IMR-90 (cell line): ENCODE results near the gene KLK11. TPM values are rescaled to one million over a fixed set of nuclear protein-coding genes. Genes with fewer than 3 reads are reported as not detected.

Source experiments
- ATAC-seq: fragments of 200-7000 bp; cut with Tn5 transposase; 2 replicates; pipeline ENCODE4 v1.9.1; 2020; ENCODE audit warnings: low read depth, mild to moderate bottlenecking, moderate library complexity
- BruUV-seq: library from RNA; stranded (reverse); fragments of 400-500 nt; replicated peaks from 2 replicates; lab custom pipeline; 2021; lab: Mats Ljungman, UMichigan
- CTCF ChIA-PET: fragments of 300-600 bp; formaldehyde crosslinking; extraction: SDS; loops from one replicate; lab custom pipeline; 2021; ENCODE audit warnings: antibody characterized with exemption; lab: Yijun Ruan, JAX
- POLR2A ChIA-PET: fragments of 300-600 bp; sonication (Branson Sonifier 250); formaldehyde crosslinking; loops from one replicate; lab custom pipeline; 2022; ENCODE audit warnings: antibody characterized with exemption; ENCODE audit not compliant: unreplicated experiment; lab: Charles Lee
- DNase-seq: peaks from one replicate; pipeline ENCODE4 v3.0.0; 2013
- H2AFZ ChIP-seq: replicated peaks from 2 replicates; pipeline ENCODE3; 2013; ENCODE audit warnings: low read length, mild to moderate bottlenecking; ENCODE audit not compliant: poor library complexity
- H2AK5ac ChIP-seq: 2 replicates; pipeline ENCODE4 v1.6.1; 2013; ENCODE audit warnings: low read depth, low read length, inconsistent platforms
- H2AK9ac ChIP-seq: replicated peaks from 2 replicates; pipeline ENCODE3; 2013; ENCODE audit warnings: mild to moderate bottlenecking, low read depth, low read length, moderate library complexity; ENCODE audit not compliant: poor library complexity
- H2BK120ac ChIP-seq: 2 replicates; pipeline ENCODE4 v1.6.1; 2013; ENCODE audit warnings: low read depth, low read length, inconsistent platforms
- H2BK15ac ChIP-seq: 3 replicates; pipeline ENCODE4 v1.6.1; 2013; ENCODE audit warnings: low read depth, low read length, inconsistent platforms
- H2BK20ac ChIP-seq: 2 replicates; pipeline ENCODE4 v1.6.1; 2013; ENCODE audit warnings: low read depth, mild to moderate bottlenecking, inconsistent platforms, low read length, moderate library complexity
- H2BK5ac ChIP-seq: 2 replicates; pipeline ENCODE4 v1.6.1; 2013; ENCODE audit warnings: mild to moderate bottlenecking, low read depth, low read length, inconsistent platforms; ENCODE audit not compliant: poor library complexity, severe bottlenecking
- H3K14ac ChIP-seq: replicated peaks from 2 replicates; pipeline ENCODE4 v1.6.1; 2013; ENCODE audit warnings: low read depth, low read length, inconsistent platforms
- H3K18ac ChIP-seq: 2 replicates; pipeline ENCODE4 v1.6.1; 2013; ENCODE audit warnings: low read depth, low read length, control low read depth
- H3K23ac ChIP-seq: 2 replicates; pipeline ENCODE4 v1.6.1; 2013; ENCODE audit warnings: low read depth, low read length, inconsistent platforms
- H3K27ac ChIP-seq: 2 replicates; pipeline ENCODE4 v1.5.1; 2013; ENCODE audit warnings: mild to moderate bottlenecking, control low read depth, low read length; ENCODE audit not compliant: insufficient read depth
- H3K27me3 ChIP-seq: 2 replicates; pipeline ENCODE4 v1.6.1; 2013; ENCODE audit warnings: low read length; ENCODE audit not compliant: control insufficient read depth, insufficient read depth
- H3K36me3 ChIP-seq: 2 replicates; pipeline ENCODE4 v1.6.1; 2013; ENCODE audit warnings: low read length, mixed read lengths; ENCODE audit not compliant: control insufficient read depth, insufficient read depth
- H3K4ac ChIP-seq: 2 replicates; pipeline ENCODE4 v1.6.1; 2013; ENCODE audit warnings: low read depth, low read length, inconsistent platforms
- H3K4me1 ChIP-seq: 2 replicates; pipeline ENCODE4 v1.6.1; 2013; ENCODE audit warnings: low read length, mixed read lengths; ENCODE audit not compliant: control insufficient read depth, insufficient read depth
- H3K4me2 ChIP-seq: 2 replicates; pipeline ENCODE4 v1.6.1; 2013; ENCODE audit warnings: low read depth, mild to moderate bottlenecking, control low read depth, low read length, moderate library complexity
- H3K4me3 ChIP-seq: 2 replicates; pipeline ENCODE4 v1.5.1; 2013; ENCODE audit warnings: low read depth, mild to moderate bottlenecking, control low read depth, low read length, moderate library complexity; ENCODE audit not compliant: insufficient read depth
- H3K56ac ChIP-seq: 2 replicates; pipeline ENCODE4 v1.6.1; 2013; ENCODE audit warnings: low read length, inconsistent platforms; ENCODE audit not compliant: insufficient read depth; ENCODE audit errors: extremely low read depth
- H3K79me1 ChIP-seq, 2 experiments: 2 replicates each; pipeline ENCODE4 v1.6.1; 2013; ENCODE audit warnings: low read length in 2 of 2, inconsistent platforms in 1 of 2, low read depth in 1 of 2
- H3K9ac ChIP-seq: 2 replicates; pipeline ENCODE4 v1.6.1; 2013; ENCODE audit warnings: low read depth, low read length, control low read depth
- H3K9me1 ChIP-seq: 2 replicates; pipeline ENCODE4 v1.6.1; 2013; ENCODE audit warnings: low read length, inconsistent platforms; ENCODE audit not compliant: insufficient read depth
- H3K9me3 ChIP-seq: 2 replicates; pipeline ENCODE4 v1.6.1; 2013; ENCODE audit warnings: low read length; ENCODE audit not compliant: control insufficient read depth, insufficient read depth
- H4K20me1 ChIP-seq: 2 replicates; pipeline ENCODE4 v1.6.1; 2013; ENCODE audit warnings: low read length, inconsistent platforms; ENCODE audit not compliant: insufficient read depth
- H4K5ac ChIP-seq: 2 replicates; pipeline ENCODE4 v1.6.1; 2013; ENCODE audit warnings: mild to moderate bottlenecking, low read depth, low read length, control low read depth
- H4K8ac ChIP-seq, 2 experiments: 2 replicates each; pipeline ENCODE4 v1.6.1; 2013; ENCODE audit warnings: low read depth in 2 of 2, low read length in 2 of 2, control low read depth in 1 of 2, inconsistent platforms in 1 of 2
- H4K91ac ChIP-seq: 2 replicates; pipeline ENCODE4 v1.6.1; 2013; ENCODE audit warnings: low read depth, low read length, inconsistent platforms; ENCODE audit not compliant: insufficient read depth
- BHLHE40 ChIP-seq: fragments of 150-350 bp; IDR thresholded peaks from 2 replicates; pipeline ENCODE4 v1.6.1; 2016; ENCODE audit warnings: mild to moderate bottlenecking, low read depth, low read length
- CEBPB ChIP-seq: IDR thresholded peaks from 2 replicates; pipeline ENCODE4 v1.6.1; 2012; ENCODE audit warnings: low read depth, low read length, improper control_type of control experiment
- CHD1 ChIP-seq: IDR thresholded peaks from 2 replicates; pipeline ENCODE4 v1.6.1; 2012; ENCODE audit warnings: low read depth, low read length, improper control_type of control experiment
- MAZ ChIP-seq: IDR thresholded peaks from 2 replicates; pipeline ENCODE4 v1.6.1; 2012; ENCODE audit warnings: low read depth, mild to moderate bottlenecking, low read length, improper control_type of control experiment, moderate library complexity, borderline replicate concordance
- RAD21 ChIP-seq: IDR thresholded peaks from 2 replicates; pipeline ENCODE4 v1.6.1; 2012; ENCODE audit warnings: low read length, improper control_type of control experiment
- RFX5 ChIP-seq: IDR thresholded peaks from 2 replicates; pipeline ENCODE4 v1.8.0; 2012; ENCODE audit warnings: low read depth, mild to moderate bottlenecking, low read length, moderate library complexity
- WGBS, 2 experiments: methylation state at CpG; one replicate each; pipeline versions ENCODE4 v1.1.5 to v1.1.7; 2013; ENCODE audit warnings: missing lambda C conversion rate in 2 of 2; ENCODE audit not compliant: insufficient read length in 1 of 2; ENCODE audit errors: extremely low coverage in 2 of 2; 5-methylcytosine and 5-hydroxymethylcytosine counted together
- dilution Hi-C: fragments of 300-500 bp; cut with HindIII; formaldehyde crosslinking; loops from one replicate; pipeline ENCODE4 v1.14.3; 2018; ENCODE audit warnings: low sequenced_read_pairs; ENCODE audit not compliant: unreplicated experiment
- in situ Hi-C: fragments of 300-500 bp; cut with MboI; formaldehyde crosslinking; loops from 3 replicates; pipeline ENCODE4 v1.14.3; 2019; ENCODE audit warnings: low sequenced_read_pairs, inconsistent platforms, mixed read lengths
- intact Hi-C: fragments of 100-400 bp; cut with micrococcal nuclease; formaldehyde crosslinking; loops from 2 replicates; pipeline ENCODE4 v1.10.0; 2022
- polyA plus RNA-seq, 3 experiments: library from polyadenylated mRNA; depleted of rRNA; stranded (reverse); fragments of >200 nt; gene quantifications; 2 replicates each; pipeline ENCODE4 v1.2.3, GENCODE V29; 2012; ENCODE audit warnings: low replicate concordance in 1 of 3
- total RNA-seq: library from RNA; depleted of rRNA; stranded (reverse); fragments of >200 nt; gene quantifications from 2 replicates; pipeline ENCODE4 v1.2.3, GENCODE V29; 2012

KLK11 gene
- total and polyA plus RNA-seq, 2 of the 4 experiments (the other 2 are of a cell fraction) = not detected

GRCh38 chr19:50983625-50984292, 42.7 kb downstream of the KLK11 start, which contains the start of gene KLK7:
Gene KLK7, minus strand, starts transcription at chr19:50983917. Its CDS starts 1,518 bp downstream, at chr19:50982399.
- in situ Hi-C loops = no loop called here
- Histone ChIP-seq H2BK120ac (no peak within 1 kb of the TSS), H4K20me1 (no peaks in the 10 kb centered on the region), H2AK9ac (no peak within 1 kb of the TSS), H3K4me2 (no peak within 1 kb of the TSS), H3K23ac (no peak within 1 kb of the TSS), H3K79me1 (no peaks in the 10 kb centered on the region), H3K36me3 (no peaks in the 10 kb centered on the region), H3K9ac (no peak within 1 kb of the TSS), H3K4ac (no peak within 1 kb of the TSS), H3K4me3 (no peak within 1 kb of the TSS), H3K27me3 (no peaks in the 10 kb centered on the region), H2AFZ (no peak within 1 kb of the TSS), H2AK5ac (no peak within 1 kb of the TSS), H4K91ac (no peak within 1 kb of the TSS), H2BK20ac (no peak within 1 kb of the TSS), H3K56ac (no peak within 1 kb of the TSS), H4K5ac (no peak within 1 kb of the TSS), H3K18ac (no peak within 1 kb of the TSS), H3K14ac (no peak within 1 kb of the TSS), H3K9me3 (no peaks in the 10 kb centered on the region), H3K9me1 (no peaks in the 10 kb centered on the region), H2BK5ac (no peak within 1 kb of the TSS), H3K4me1 (no peaks in the 10 kb centered on the region), H3K27ac (no peak within 1 kb of the TSS), H2BK15ac (no peak within 1 kb of the TSS), H4K8ac (no peak within 1 kb of the TSS)
- dilution Hi-C loops = no loop called here
- POLR2A ChIA-PET = interaction anchor here (0.5 kb wide), 1 partner anchor 37 kb away, joined by 5 read pairs; no protein-coding TSS in a partner anchor
- intact Hi-C loops = no loop called here
- DNase-seq (no peak), ATAC-seq (no peak)
- TF ChIP-seq MAZ (no peak), RAD21 (no peak), CEBPB (no peak), RFX5 (no peak), CHD1 (no peak), BHLHE40 (no peak)
- no TSS peak for BruUV-seq
- 14% methylated on average over 8 of the region's 28 CpGs; no CpG with 5 or more reads in 1 of the 2 experiments for WGBS, 2 experiments
- CTCF ChIA-PET = no interaction called here
